Smooth muscle cell (in vitro differentiated cells): ENCODE measurements around the gene ITCH. TPM values are rescaled to one million over a fixed set of nuclear protein-coding genes. Genes with fewer than 3 reads are reported as not detected.
A peak's percentile ranks its signal among the peaks of the same experiment; 100 is the strongest.

Source experiments
- DNase-seq: peaks from one replicate; lab custom pipeline; 2025; ENCODE audit not compliant: unreplicated experiment; lab: John Stamatoyannopoulos, UW
- H2AFZ ChIP-seq: fragments of 200-600 bp; sonication (generic); 2 replicates; pipeline ENCODE4 v1.6.0; 2016; ENCODE audit warnings: antibody characterized with exemption, low read depth, mild to moderate bottlenecking
- H3F3A ChIP-seq: fragments of 200-600 bp; sonication (generic); 2 replicates; pipeline ENCODE4 v1.6.0; 2017; ENCODE audit warnings: antibody characterized with exemption, low read depth
- H3K27ac ChIP-seq: fragments of 200-600 bp; sonication (generic); 2 replicates; pipeline ENCODE4 v1.5.1; 2016; ENCODE audit warnings: low read depth, mild to moderate bottlenecking
- H3K27me3 ChIP-seq: fragments of 200-600 bp; sonication (generic); 2 replicates; pipeline ENCODE4 v1.6.1; 2016; ENCODE audit warnings: low read depth, mild to moderate bottlenecking
- H3K36me3 ChIP-seq: fragments of 200-600 bp; sonication (generic); 2 replicates; pipeline ENCODE4 v1.5.1; 2016; ENCODE audit warnings: low read depth
- H3K4me1 ChIP-seq: fragments of 200-600 bp; sonication (generic); 2 replicates; pipeline ENCODE4 v1.5.1; 2016; ENCODE audit warnings: low read depth
- H3K4me2 ChIP-seq: fragments of 200-600 bp; sonication (generic); 2 replicates; pipeline ENCODE4 v1.6.0; 2016; ENCODE audit warnings: mild to moderate bottlenecking
- H3K4me3 ChIP-seq: fragments of 200-600 bp; sonication (generic); 2 replicates; pipeline ENCODE4 v1.5.1; 2016; ENCODE audit warnings: mild to moderate bottlenecking
- H3K79me2 ChIP-seq: fragments of 200-600 bp; sonication (generic); 2 replicates; pipeline ENCODE4 v1.6.0; 2016; ENCODE audit warnings: low read depth, mild to moderate bottlenecking
- H3K9ac ChIP-seq: fragments of 200-600 bp; sonication (generic); 2 replicates; pipeline ENCODE4 v1.6.0; 2016; ENCODE audit warnings: low read depth
- H3K9me3 ChIP-seq: fragments of 200-600 bp; sonication (generic); replicated peaks from 2 replicates; pipeline ENCODE4 v1.5.1; 2016; ENCODE audit warnings: low read depth
- H4K20me1 ChIP-seq: fragments of 200-600 bp; sonication (generic); 2 replicates; pipeline ENCODE4 v1.6.0; 2016; ENCODE audit warnings: low read depth
- CTCF ChIP-seq: fragments of 200-600 bp; sonication (generic); IDR thresholded peaks from 2 replicates; pipeline ENCODE4 v1.5.1; 2017; ENCODE audit warnings: borderline replicate concordance, mild to moderate bottlenecking, antibody characterized with exemption; ENCODE audit not compliant: insufficient read depth, poor library complexity, severe bottlenecking
- WGBS: methylation state at CpG from one replicate; pipeline ENCODE4 v1.1.7; 2016; ENCODE audit warnings: low lambda C conversion rate; 5-methylcytosine and 5-hydroxymethylcytosine counted together
- polyA plus RNA-seq: library from polyadenylated mRNA; unstranded; fragments of >200 nt; fragmentation: Nextera tagmentation; extraction: Ambion mirVana; gene quantifications from 2 replicates; pipeline ENCODE4 v1.2.1, GENCODE V29; 2016
- total RNA-seq: library from RNA; depleted of rRNA; stranded (reverse); fragments of >200 nt; gene quantifications from 2 replicates; pipeline ENCODE4 v1.2.3, GENCODE V29; 2014

ITCH gene
- total and polyA plus RNA-seq, 2 experiments from 2014 or later, result 21.9 to 96.7 TPM

- peaks cover 100% of the 10 kb centered on the region for H4K20me1 ChIP-seq
- peak overlapping the region; percentile 12 for H3K27ac ChIP-seq
- 97% methylated on average over 1 of the region's 1 CpG for WGBS
- no peak overlapping the region for H3K4me3 ChIP-seq
- no peak for TF ChIP-seq CTCF
- H2AFZ ChIP-seq, result no peak overlapping the region
- H3K4me1 ChIP-seq, result no peaks in the 10 kb centered on the region
- H3K79me2 ChIP-seq, result peaks cover 100% of the 10 kb centered on the region
- no peak overlapping the region for H3K9ac ChIP-seq
- H3K9me3 ChIP-seq, result no peaks in the 10 kb centered on the region
- no peaks in the 10 kb centered on the region for H3K36me3 ChIP-seq
- H3K27me3 ChIP-seq, result no peaks in the 10 kb centered on the region
- no peak overlapping the region for H3K4me2 ChIP-seq
- DNase-seq, result no peak
- peaks cover 17% of the 10 kb centered on the region for H3F3A ChIP-seq
Measured at GRCh38 chr20:34385464-34385863, 22.4 kb downstream of the ITCH start.

- no peaks in the 10 kb centered on the region for H3K9me3 ChIP-seq
- WGBS, result 90% methylated on average over 3 of the region's 3 CpGs
- H3K4me1 ChIP-seq, result no peaks in the 10 kb centered on the region
- H3K4me2 ChIP-seq, result no peak overlapping the region
- peaks cover 100% of the 10 kb centered on the region for H4K20me1 ChIP-seq
- H3K36me3 ChIP-seq, result no peaks in the 10 kb centered on the region
- no peak overlapping the region for H3K4me3 ChIP-seq
- no peaks in the 10 kb centered on the region for H3K27me3 ChIP-seq
- H3K79me2 ChIP-seq, result peaks cover 100% of the 10 kb centered on the region
- H3K27ac ChIP-seq, result no peak overlapping the region
- no peak overlapping the region for H3K9ac ChIP-seq
- no peak overlapping the region for H2AFZ ChIP-seq
- peaks cover 21% of the 10 kb centered on the region for H3F3A ChIP-seq
- DNase-seq, result no peak
- no peak for TF ChIP-seq CTCF
Measured at GRCh38 chr20:34388000-34388399, 24.9 kb downstream of the ITCH start.

- H3K27me3 ChIP-seq, result no peaks in the 10 kb centered on the region
- peaks cover 21% of the 10 kb centered on the region for H3F3A ChIP-seq
- no peaks in the 10 kb centered on the region for H3K36me3 ChIP-seq
- no peak overlapping the region for H3K4me2 ChIP-seq
- peaks cover 100% of the 10 kb centered on the region for H3K79me2 ChIP-seq
- H3K4me1 ChIP-seq, result no peaks in the 10 kb centered on the region
- peaks cover 100% of the 10 kb centered on the region for H4K20me1 ChIP-seq
- H3K9ac ChIP-seq, result no peak overlapping the region
- no peak for TF ChIP-seq CTCF
- 97% methylated on average over 2 of the region's 2 CpGs for WGBS
- H3K4me3 ChIP-seq, result no peak overlapping the region
- H2AFZ ChIP-seq, result no peak overlapping the region
- no peaks in the 10 kb centered on the region for H3K9me3 ChIP-seq
- no peak for DNase-seq
- H3K27ac ChIP-seq, result no peak overlapping the region
Measured at GRCh38 chr20:34388678-34389077, 25.6 kb downstream of the ITCH start.

GRCh38 chr20:34389206-34389953, 26.3 kb downstream of the ITCH start:
- Histone ChIP-seq H3K27ac (peak overlapping the region; percentile 68), H2AFZ (no peak overlapping the region), H3K79me2 (peaks cover 100% of the 10 kb centered on the region), H3K4me1 (no peaks in the 10 kb centered on the region), H3F3A (peaks cover 22% of the 10 kb centered on the region), H3K4me2 (no peak overlapping the region), H3K36me3 (no peaks in the 10 kb centered on the region), H4K20me1 (peaks cover 100% of the 10 kb centered on the region), H3K4me3 (no peak overlapping the region), H3K9me3 (no peaks in the 10 kb centered on the region), H3K9ac (no peak overlapping the region), H3K27me3 (no peaks in the 10 kb centered on the region)
- DNase-seq, result no peak
- 83% methylated on average over 2 of the region's 2 CpGs for WGBS
- TF ChIP-seq CTCF, result no peak
